GM21515 (cell line): ENCODE measurements around the gene STARD13.

Experiments used
- ATAC-seq: cut with Tn5 transposase; IDR thresholded peaks from one replicate; pipeline ENCODE4 v1.9.1; 2021; ENCODE audit not compliant: unreplicated experiment

STARD13 gene

GRCh38 chr13:33101835-33102234 lies 183.7 kb downstream of the STARD13 start:
- ATAC-seq = no peak

GRCh38 chr13:33100886-33101285 lies 184.7 kb downstream of the STARD13 start:
- no peak for ATAC-seq

DNA sequence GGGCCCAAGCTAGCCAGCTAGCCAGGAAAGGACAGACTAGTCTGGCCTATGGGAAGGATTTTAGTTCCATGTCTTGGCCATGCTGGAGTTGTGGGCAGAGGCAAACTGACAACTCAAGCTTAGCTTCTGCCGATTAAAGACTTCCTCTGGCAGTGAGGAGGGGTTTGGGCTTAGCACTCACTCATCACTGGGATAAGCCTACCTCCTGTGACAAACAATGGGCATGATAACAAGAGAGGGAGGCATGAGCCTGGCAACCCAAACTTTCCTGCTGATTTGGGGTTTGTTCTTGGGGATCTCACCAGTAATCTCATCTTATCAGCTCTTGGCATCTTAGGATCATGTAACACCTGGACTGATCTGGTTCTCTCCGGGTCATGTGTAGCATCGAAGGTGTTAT lies 185.7 kb downstream of the STARD13 start:
- no peak for ATAC-seq

DNA sequence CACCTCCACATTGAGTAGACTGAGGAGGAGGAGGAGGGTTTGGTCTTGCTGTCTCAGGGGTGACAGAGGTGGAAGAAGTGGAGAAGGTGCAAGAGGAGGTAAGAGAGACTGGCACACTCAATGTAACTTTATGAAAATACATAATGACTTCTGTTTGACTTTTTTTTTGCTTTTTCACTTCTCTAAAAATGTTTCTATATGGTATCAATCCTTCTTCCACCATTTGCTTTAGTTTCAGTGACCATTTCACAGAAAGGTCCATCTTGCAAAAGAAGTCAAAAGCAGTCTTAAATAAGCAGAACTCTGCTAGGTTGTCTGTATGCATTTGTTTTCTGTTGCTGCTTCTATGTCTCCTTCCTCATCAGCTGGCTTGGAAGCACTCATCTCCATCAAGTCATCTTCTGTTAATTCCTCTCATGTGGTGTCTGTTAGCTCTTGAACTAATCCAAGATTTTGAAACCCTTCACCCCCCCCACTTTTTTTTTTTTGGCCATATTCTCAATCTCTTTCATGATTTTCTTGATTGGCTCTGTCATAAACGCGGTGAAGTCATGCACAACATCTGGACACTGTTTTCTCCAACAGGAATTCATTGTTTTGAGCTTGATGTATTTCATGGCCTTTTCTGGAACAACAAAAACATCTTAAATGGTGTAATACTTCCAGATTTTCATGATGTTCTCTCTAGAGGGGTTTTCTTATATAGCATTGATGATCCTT lies 188.5 kb downstream of the STARD13 start:
- ATAC-seq = no peak

DNA sequence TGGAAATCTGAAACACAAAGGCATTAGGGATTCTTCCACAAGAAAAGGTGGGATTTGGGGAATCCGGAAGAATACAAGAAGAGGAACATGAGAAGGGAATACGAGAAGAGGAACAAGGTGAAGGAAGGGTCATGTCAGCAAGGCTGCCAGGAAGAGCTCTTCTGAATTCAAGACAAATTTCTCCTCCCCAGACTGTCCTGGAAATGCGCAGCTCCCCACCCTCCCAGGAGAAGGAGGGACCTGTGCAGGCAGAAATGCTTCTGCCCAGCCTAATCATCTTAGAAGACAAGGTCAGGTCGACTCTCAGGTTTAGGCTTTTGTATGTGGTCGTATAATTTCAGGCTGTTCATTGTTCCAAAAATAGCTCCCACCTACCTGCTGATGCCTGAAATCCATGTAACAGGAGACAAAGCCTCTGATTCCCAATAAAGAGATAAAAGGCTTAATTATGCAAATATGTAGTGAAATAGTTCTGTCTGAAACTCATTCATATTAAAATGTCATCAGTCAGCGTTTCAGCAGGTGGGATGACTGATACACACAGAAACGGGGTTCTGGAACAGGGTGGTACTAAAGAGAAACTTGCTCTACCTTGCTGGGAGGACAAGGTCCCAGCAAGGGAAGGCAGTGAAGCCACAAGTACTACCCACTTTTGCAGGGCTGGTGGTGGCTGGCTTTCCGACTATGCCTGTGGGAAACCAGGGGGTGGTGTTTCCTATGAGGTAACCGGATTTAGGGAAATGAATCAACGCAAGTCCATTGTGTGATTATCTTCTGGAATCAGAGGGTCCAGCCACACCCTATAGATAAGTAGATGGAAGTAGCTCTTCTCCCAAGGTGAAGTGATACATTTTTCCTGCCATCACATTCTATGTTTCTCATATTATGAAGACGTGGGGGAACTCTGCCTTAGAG lies 193.2 kb downstream of the STARD13 start:
- no peak for ATAC-seq

DNA sequence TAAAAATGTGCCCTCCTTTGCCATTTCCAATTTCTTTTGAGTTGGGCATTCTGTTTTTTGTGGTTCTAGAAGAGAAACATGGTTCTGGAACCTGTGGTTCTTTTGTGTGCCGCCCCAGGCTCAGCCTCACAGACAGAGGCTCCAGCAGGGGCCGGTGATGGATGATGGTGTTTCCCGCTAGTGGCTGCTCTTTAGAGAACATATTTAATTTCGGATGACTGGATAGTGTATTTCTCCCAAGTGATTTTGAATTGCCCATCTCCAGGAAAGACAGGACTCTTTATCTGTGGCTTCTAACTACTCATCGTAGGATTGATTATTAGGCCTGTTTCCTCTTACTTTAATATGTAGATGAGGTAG lies 194.2 kb downstream of the STARD13 start:
- ATAC-seq = no peak

GRCh38 chr13:33090755-33091414 lies 194.7 kb downstream of the STARD13 start:
- no peak for ATAC-seq

DNA sequence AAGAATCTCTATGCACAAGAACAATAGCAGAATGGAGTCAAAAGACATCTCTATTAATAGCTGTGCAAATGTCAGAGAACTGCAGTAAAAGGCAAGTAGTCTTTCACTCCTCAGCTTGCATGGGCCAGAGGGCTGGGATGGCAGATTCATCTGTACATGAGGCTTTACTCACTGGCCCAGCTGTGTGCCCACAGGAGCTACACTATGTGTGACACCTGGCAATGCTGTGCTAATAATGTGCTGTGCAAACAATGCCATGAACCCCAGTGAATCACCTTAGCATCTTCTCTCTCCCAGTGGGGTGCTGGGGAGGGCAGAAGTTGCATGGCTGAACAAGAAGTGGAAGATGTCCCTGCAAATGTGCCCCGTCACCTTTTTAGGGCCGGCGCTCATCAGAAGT lies 196.2 kb downstream of the STARD13 start:
- ATAC-seq = no peak

DNA sequence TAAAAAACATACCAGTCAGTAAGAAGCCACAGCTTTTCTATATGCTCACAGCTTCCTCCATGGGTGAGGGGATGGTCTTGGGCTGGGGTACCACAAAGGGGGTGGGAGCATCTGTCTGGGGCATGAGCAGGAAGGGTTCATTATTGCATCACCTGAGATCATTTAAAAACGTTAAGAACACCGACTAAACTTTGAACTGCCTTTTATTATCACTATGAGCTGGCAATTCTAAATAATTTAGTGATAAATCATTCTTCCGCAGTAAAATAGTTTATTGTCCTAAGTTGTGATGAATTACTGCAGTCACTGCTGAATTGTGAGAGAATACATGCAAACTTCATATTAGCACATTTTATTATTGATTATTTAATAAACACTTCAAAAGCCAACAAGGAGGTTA lies 197.8 kb downstream of the STARD13 start:
- no peak for ATAC-seq

- no peak for ATAC-seq
Observed at GRCh38 chr13:33087091-33087490, 198.5 kb downstream of the STARD13 start.

DNA sequence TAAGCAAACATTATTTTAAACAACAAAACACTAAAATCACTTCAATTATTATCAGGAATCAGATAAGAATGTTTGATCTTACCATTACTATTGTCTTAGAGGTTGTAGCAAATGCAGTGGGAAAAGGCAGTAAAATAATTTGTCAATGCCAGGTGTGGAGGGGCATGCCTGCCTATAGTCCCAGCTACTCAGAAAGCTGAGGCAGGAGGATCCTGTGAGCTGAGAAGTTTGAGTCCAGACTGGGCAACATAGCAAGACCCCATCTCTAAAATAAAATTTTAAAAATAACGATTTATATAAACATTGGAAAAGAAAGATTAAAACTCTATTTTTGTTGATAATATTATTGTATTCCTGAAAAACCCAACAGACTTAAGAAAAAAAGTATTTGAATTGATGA lies 202.5 kb downstream of the STARD13 start:
- no peak for ATAC-seq

GRCh38 chr13:33081666-33082065 lies 203.9 kb downstream of the STARD13 start:
- ATAC-seq = no peak

GRCh38 chr13:33080972-33081590 lies 204.5 kb downstream of the STARD13 start:
- no peak for ATAC-seq

- no peak for ATAC-seq
Observed at GRCh38 chr13:33079960-33080359, 205.6 kb downstream of the STARD13 start.

GRCh38 chr13:33078263-33078662 lies 207.3 kb downstream of the STARD13 start:
- ATAC-seq = no peak

- no peak for ATAC-seq
Observed at GRCh38 chr13:33076001-33076992, 209.3 kb downstream of the STARD13 start.

GRCh38 chr13:33073338-33073737 lies 212.2 kb downstream of the STARD13 start:
- ATAC-seq = no peak

- ATAC-seq = no peak
Observed at GRCh38 chr13:33072759-33073158, 212.8 kb downstream of the STARD13 start.

DNA sequence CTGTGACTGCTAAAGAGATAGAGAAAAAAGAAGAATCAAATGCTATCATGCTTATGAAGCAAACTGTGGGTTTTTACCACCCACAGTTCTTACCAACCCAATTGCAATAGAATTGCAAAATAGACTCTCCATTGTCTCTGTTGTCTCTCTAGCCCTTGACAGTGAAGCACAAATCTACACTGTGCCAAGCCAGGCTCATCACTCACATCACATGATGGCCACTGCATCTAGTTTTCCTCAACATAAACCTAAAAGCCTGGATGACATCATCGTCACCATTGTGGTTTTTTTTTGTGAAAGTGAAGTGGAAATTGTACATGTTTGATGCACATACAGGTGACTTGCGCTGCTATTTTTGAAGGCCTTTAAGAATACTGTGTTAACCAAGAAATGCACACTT lies 213.3 kb downstream of the STARD13 start:
- no peak for ATAC-seq

- ATAC-seq = no peak
Observed at GRCh38 chr13:33070713-33071112, 214.8 kb downstream of the STARD13 start.
